OCI-LY7 (cell line): ENCODE data around the gene TMPRSS4.

Source experiments
- CTCF ChIP-seq: fragments of 200-600 bp; sonication (generic); conservative IDR thresholded peaks from 2 replicates; pipeline ENCODE4 v1.5.1; 2014; ENCODE audit warnings: mild to moderate bottlenecking, antibody characterized with exemption, low read length, moderate library complexity, mixed read lengths
- EZH2phosphoT487 ChIP-seq: fragments of 200-600 bp; sonication (generic); IDR thresholded peaks from 2 replicates; pipeline ENCODE4 v1.6.1; 2018; ENCODE audit warnings: low read depth, borderline replicate concordance, mild to moderate bottlenecking, mixed run types, antibody characterized with exemption, low read length, moderate library complexity, mixed read lengths

- TF ChIP-seq CTCF (no peak), EZH2phosphoT487 (no peak)
Observed at GRCh38 chr11:118091690-118092089, 14.8 kb downstream of the TMPRSS4 start.
